NCI-H69 (cell line): ENCODE measurements around the gene ELK3.

ENCODE experiments used
- DNase-seq: peaks from one replicate; lab custom pipeline; 2025; lab: John Stamatoyannopoulos, UW

ELK3 gene

GRCh38 chr12:96189781-96190180 is 4.4 kb upstream of the ELK3 start:
- no peak for DNase-seq

GRCh38 chr12:96190413-96191108 is 3.6 kb upstream of the ELK3 start:
- no peak for DNase-seq

GRCh38 chr12:96192926-96193573 is 1.1 kb upstream of the ELK3 start:
- DNase-seq = peak; percentile 38

- DNase-seq = no peak
Observed at GRCh38 chr12:96194576-96194889, 358 bp downstream of the ELK3 start.

DNA sequence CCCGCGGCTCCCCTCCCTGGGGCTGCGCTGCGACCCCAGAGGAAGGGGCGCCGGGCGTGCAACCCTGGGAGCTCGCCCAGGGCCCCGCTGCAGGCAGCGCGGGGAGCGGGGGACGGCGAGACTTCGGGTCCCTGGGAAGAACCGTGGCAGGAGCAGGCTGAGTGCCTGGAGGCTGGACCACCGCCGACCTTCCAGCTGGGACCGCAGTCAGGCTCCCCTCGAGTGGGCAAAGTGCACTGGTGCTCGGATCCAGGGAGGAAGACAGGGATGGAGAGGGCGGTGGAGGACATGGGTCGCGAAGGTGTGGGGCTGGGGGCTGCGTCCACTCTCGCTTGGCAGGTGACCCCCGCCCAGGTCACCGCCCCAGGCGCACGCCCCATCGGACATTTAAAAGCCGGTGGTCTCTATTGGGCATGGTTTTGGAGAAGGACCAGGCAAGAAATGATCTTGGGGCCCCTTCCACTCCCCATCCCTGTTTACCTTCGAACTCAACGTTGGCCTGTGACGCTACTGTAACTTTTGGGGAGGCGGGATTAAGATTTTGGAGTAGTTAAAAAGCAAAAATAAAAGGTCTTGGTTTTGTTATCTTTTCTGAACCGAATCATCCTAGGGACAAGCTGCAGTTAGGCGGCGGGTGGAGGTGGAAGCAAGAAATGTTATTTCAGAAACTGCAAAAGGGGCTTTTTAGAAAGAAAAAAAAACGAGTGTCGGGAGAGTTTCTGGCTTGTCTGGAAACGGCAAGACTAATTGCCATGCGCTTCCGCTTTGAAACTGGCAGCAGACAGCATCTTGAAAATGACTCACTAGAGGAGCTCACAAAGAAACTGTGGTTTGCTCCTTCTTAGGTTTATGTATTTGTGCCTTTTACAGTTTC is 1.0 kb downstream of the ELK3 start:
- peak; percentile 81 for DNase-seq

DNA sequence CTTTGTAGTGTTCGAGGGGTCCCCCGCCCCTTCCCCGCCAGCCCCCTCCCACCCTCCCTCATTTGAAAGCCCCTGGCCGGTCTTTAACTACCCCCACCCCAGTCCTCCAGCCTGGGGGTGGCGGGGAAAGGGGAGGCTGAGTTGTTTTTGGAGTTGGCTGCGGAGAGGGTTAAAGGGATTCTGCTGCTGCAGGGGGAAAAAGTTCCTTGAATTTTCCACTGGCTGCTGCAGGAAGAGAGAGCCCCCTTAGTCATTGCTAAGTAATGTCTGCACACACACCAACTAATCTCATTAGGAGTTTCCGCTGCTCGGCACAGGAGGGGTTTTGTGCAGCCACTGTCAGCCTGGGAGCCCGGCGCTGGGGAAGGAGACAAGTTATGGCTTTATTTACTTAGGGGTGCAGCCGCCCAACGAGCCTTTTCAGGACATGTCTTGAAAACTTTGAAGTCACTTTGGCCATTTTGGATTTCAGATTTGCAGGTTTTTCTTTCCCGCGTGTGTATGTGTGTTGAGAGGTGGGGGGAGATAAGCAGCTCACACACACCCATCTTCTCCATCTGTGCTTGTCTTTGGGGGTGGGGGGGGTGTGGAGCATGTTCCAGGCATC is 1.8 kb downstream of the ELK3 start:
- DNase-seq = peak; percentile 54

DNA sequence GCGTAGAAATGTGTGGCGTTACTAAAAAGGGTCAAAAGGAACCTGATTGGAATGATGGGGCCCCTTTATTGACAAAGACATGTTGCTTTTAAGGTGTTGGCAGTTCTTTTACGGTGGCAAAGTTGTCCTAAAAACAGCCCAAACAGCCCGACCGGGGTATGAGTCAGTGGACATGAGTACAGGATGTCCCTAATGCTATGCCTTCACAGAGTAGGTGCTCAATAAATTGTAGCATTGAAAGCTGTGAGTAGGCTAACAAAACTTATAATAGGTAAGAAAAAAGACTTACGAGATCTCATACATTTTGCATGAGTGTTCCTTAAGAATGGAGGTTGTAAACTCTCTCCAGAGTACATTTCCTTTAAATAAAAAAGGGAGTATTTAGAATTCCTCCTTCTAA is 2.6 kb downstream of the ELK3 start:
- DNase-seq = no peak

- peak; percentile 30 for DNase-seq
Observed at GRCh38 chr12:96197503-96198272, 3.5 kb downstream of the ELK3 start.

DNA sequence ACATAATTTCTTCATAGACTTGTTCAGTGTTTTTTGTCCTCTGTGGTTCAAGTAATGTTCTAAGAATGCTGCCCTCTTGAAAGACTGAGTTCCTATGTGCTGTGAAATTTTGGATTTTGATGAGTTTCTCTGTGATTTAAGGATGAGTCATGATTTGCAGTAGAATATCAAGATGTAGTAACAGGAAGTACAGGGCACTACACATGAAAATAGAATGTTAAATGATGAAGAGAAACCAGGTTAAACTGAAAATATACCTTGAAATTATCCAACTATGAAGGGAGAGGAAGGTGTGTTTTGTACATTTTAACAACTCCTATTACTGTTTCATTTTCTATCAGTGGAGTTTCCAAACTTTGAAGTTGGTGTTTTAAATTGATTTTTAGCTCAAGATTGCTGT is 4.8 kb downstream of the ELK3 start:
- peak; percentile 31 for DNase-seq

DNA sequence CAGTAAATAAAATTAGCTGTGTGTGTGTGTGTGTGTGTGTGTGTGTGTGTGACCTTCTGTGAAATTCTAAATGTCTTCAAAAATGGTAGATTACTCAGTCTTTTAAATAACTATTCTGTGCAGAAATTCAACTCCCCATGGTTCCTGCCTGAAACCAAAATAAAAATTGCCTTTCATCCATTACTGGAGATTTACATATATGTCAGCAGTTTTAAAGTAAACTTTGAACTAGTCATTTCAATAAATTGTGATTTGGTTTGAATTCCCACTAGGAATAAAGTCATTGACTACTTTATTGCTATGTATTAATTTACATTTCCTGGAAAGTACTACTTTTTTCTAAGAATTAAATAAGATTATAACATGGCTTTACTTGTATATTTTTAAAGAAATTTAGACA is 5.3 kb downstream of the ELK3 start:
- no peak for DNase-seq

DNA sequence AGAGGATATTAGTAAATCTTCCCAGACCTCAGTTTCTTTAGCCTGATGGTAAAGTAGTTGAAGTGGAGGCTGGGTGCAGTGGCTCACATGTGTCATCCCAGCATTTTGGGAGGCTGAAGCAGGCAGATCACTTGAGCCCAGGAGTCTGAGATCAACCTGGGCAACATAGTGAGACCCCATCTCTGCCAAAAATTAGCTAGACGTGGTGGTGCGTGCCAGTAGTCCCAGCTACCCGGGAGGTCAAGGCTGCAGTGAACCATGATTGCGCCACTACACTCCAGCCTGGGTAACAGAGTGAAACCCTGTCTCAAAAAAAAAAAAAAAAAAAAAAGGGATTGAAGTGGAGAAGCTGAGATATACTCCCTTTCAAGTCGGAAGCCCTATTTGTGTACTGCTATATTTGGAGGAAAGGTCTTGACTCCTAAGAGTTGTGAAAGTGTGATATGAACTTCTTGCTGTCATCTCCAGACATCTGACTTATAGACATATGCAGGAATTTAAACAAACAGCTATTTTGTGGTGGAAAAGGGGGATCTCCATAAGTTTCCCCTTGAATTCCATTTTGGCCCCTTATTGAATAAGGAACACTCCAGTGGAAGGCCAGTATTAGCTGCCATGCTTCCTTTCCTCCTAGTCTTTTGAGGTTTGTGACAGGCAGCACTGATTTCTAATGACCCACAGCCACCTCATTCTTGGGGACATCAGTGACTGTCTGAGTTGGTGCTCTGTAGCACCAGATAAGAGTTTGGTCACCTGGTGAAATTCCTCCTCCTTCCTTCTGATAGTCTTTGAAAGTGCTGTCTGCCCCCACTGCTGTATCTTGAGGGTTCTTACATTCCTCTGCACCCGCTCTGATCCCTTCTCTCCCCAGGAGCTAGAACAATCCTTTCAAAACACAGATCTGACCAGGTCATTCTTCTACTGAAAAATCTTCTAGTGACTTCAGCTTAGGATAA is 7.4 kb downstream of the ELK3 start:
- DNase-seq = no peak

DNA sequence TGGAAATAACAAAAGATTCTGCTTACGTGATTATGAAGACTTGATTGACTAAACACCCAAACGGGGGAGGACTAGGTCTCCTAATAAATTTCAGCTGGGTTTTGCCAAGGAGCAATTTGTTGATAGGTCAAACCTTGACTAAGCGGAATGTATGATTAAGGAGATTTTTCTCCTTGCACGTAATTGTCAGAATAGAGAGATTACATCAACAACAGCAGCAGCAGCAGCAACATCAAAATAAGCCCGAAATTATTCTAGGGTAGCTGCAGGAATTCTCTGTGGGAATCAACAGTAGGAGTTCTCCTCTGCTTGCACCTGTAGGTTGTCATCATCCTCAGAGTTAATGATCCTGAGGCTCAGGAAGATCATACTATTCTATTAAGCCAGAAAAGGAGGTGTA is 10.2 kb downstream of the ELK3 start:
- no peak for DNase-seq

- no peak for DNase-seq
Observed at GRCh38 chr12:96205908-96206307, 11.7 kb downstream of the ELK3 start.

GRCh38 chr12:96206936-96207662 is 12.9 kb downstream of the ELK3 start:
- DNase-seq = no peak

DNA sequence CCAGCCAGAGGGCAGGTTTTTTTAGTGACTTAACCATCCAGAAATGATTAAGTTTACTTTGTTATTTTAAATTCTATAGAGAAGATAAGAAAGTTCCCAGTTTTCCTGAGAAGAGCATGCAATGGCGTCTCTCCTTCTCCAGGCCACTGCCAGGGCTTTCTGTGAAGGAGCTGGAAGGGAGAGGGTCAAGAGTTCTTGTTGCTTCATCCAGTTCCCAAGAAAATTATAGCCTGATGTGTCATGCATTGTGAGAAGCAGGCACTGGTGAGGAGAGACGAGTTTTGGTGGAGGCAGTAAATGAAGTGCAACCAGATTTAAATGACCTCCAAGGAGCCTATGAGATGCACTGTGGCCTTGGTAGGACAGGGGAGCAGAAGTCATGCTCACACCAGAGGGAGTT is 14.2 kb downstream of the ELK3 start:
- DNase-seq = no peak

DNA sequence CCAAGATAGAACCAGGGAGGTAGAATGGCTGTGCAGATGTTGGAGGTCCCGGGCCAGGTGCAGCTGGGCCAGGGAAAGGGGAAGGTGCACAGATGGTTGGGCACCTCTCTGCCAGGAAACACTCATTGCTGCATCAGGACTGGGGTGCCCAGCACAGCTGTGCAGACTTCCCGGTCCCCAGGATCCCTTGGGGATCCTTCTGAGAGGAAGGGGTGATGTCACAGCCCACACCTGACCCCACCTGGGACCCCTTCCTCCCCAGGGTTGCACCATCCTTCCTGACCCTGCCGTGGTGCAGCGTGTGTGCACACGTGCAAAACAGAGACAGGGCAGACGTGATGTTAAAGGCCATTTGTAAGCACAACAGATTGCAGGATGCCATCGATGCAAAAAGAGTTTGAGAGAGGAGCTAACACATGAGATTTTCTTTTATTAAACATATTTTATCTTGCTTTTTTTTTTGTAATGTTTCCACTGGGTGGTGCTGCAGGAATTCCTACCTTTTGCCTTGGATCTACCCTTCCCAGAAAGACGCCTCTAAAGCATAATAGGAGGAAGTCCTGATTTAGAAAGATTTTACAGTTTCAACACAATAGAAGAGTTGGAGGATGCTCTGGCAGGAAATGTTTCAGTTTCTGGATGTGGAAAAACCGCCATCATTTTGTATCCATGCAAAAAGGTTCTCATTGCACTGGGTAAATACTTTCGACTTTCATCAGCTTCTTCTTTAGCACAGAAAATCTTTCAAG is 14.8 kb downstream of the ELK3 start:
- peak; percentile 50 for DNase-seq

DNA sequence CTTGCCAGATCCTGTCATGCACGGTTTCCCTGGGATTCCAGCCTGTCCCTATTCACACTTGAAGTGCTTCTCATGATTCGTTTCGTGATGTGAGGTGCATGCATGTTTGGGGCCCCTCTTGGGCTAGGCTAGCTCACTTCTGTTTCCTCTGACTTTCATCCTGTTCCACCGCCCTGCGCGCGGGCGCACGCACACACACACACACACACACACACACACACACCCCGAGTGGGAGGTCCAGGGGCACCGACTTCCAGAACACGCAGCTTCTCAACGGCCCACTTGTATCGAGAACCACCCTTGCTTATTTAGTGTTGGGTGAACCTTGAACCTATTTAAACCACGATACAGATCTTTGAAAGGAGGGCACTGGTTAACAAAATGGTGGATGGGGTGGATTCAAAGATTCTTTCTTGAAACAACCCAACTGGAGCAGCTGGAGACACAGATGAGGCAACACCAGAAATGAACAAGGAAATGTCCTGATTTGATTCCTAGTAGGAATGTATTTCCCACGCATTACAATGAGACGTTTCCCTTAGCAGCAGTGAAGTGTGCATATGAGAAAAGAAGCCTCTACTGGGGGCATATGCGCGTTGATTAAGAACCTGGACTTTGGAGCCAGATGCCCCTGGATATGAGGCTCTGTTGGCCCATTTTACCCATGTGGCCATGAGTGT is 16.3 kb downstream of the ELK3 start:
- no peak for DNase-seq

DNA sequence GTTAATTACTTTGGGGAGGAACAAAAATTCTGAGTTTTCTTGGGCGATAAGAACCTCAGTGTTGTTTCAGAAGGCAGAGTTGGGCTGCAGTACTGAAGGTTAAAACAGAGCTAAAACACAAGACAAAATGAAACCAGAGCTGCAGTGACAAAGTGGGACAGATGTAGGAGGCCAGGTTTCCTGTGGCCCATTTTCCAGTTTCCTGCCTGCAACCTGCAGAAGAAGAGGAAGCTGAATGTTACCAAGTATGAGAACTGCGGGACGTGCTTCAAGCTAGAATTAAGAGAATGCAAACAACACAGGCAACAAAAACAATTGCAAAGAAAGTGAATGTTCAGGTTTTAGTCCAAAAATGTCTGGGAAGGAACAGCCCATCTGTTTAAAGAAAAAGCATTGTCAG is 17.8 kb downstream of the ELK3 start:
- DNase-seq = peak; percentile 27
